CD4-positive, CD25-positive, alpha-beta regulatory T cell (primary cell): ENCODE measurements around the gene ADGRA1. TPM values are rescaled to one million over a fixed set of nuclear protein-coding genes. Genes with fewer than 3 reads are reported as not detected.
"Not testable (repeated sequence)": the region's sequence is repeated elsewhere in the genome, so short reads cannot be mapped to it uniquely, and the experiment has no call there.

Experiments used
- ATAC-seq, 2 donors: fragments of 150-1000 bp; cut with Tn5 transposase; one replicate each; pipeline ENCODE4 v1.10.0; 2021; ENCODE audit warnings: low read depth in 2 of 2, moderate number of reproducible peaks in 2 of 2, moderate library complexity in 1 of 2
- DNase-seq, 3 donors: peaks; one replicate each; pipeline versions ENCODE4 v3.0.0 to v3.0.0-alpha.2; 2012 to 2022; ENCODE audit warnings: mixed read lengths in 1 of 3
- H3K27ac ChIP-seq: one replicate; pipeline ENCODE4 v1.7.0; 2013; ENCODE audit warnings: mild to moderate bottlenecking, low read length; ENCODE audit not compliant: insufficient read depth, poor library complexity, severe bottlenecking
- H3K27me3 ChIP-seq: one replicate; pipeline ENCODE4 v1.7.0; 2013; ENCODE audit warnings: low read length; ENCODE audit not compliant: control insufficient read depth, insufficient read depth
- H3K36me3 ChIP-seq: one replicate; pipeline ENCODE4 v1.7.0; 2013; ENCODE audit warnings: mild to moderate bottlenecking, low read length, moderate library complexity; ENCODE audit not compliant: control insufficient read depth, insufficient read depth
- H3K4me1 ChIP-seq: 2 replicates; pipeline ENCODE4 v1.7.0; 2013; ENCODE audit warnings: mild to moderate bottlenecking, low read length; ENCODE audit not compliant: insufficient read depth, control insufficient read depth, poor library complexity, severe bottlenecking
- H3K4me3 ChIP-seq: one replicate; pipeline ENCODE4 v1.7.0; 2013; ENCODE audit warnings: low read depth, mild to moderate bottlenecking, low read length, moderate library complexity
- H3K9me3 ChIP-seq, 2 experiments: 1 replicate in 1 of 2; 2 replicates in 1 of 2; pipeline ENCODE4 v1.7.0; 2013; ENCODE audit warnings: low read length in 2 of 2, mild to moderate bottlenecking in 1 of 2, moderate library complexity in 1 of 2; ENCODE audit not compliant: control insufficient read depth in 2 of 2
- H3K27ac Mint-ChIP-seq, 3 donors: one replicate each; pipeline ENCODE4 v1.8.0; 2020 to 2022; ENCODE audit warnings: mild to moderate bottlenecking in 3 of 3, mixed read lengths in 3 of 3, moderate library complexity in 2 of 3
- H3K27me3 Mint-ChIP-seq: one replicate; pipeline ENCODE4 v1.8.0; 2022; ENCODE audit warnings: mild to moderate bottlenecking, mixed read lengths
- H3K36me3 Mint-ChIP-seq: one replicate; pipeline ENCODE4 v1.8.0; 2020; ENCODE audit warnings: mixed read lengths
- H3K4me1 Mint-ChIP-seq, 4 donors: one replicate each; pipeline ENCODE4 v1.8.0; 2020 to 2022; ENCODE audit warnings: mixed read lengths in 4 of 4, mild to moderate bottlenecking in 1 of 4
- H3K4me3 Mint-ChIP-seq, 4 donors: one replicate each; pipeline ENCODE4 v1.8.0; 2020 to 2022; ENCODE audit warnings: mild to moderate bottlenecking in 4 of 4, mixed read lengths in 4 of 4, moderate library complexity in 3 of 4
- H3K9me3 Mint-ChIP-seq, 7 donors: one replicate each; pipeline ENCODE4 v1.8.0; 2020 to 2022; ENCODE audit warnings: mixed read lengths in 7 of 7, mild to moderate bottlenecking in 3 of 7, moderate library complexity in 2 of 7
- polyA plus RNA-seq, 4 donors: library from polyadenylated mRNA; unstranded; fragments of 300-500 nt; fragmentation: Illumina TruSeq; gene quantifications; one replicate each; pipeline ENCODE4 v1.2.3, GENCODE V29; 2021
- total RNA-seq: library from RNA; stranded (reverse); gene quantifications from one replicate; pipeline ENCODE4 v1.2.3, GENCODE V29; 2022

Gene ADGRA1
- total and polyA plus RNA-seq, 5 donors from 2014 or later = not detected

DNA sequence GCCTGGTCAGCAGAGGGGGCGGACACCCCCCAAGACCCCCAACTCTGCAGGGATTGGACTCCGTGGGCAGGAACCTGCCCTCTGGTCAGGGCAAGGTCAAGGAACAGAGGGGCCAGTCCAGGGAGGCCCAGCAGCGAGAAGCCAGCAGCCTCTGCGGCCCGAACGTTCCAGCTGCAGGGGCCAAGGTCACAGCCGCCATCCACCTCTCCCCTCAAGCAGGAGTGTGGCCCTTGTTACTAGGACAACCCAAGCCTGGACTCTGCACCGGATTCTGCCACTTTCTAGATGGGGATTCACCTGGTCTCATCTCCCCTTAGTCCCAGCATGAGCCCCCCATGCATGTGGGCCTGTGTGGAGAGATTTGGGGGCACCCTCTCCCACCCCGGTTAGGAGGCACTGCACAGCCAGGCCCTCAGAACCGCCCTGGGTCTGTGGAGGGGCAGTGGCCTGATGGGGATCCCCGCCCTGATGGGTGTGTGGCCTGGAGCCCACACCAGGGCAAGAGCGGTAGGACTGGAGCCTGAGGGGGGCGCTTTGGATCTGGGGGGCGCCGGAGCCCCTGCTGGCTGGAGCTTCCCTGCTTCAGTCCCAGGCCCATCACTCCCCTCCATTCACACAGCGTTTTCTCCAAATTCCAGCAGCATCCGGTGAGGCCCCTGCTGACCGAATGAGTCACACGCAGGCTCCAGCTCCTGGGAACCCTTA lies 18.1 kb downstream of the ADGRA1 start:
- peaks cover 3% of the 10 kb centered on the region for H3K4me1 ChIP-seq
- no peak overlapping the region for H3K27ac ChIP-seq
- peaks cover 0 to 25% (median 5%) of the 10 kb centered on the region in 7 donors for H3K9me3 Mint-ChIP-seq
- H3K27me3 ChIP-seq = no peaks in the 10 kb centered on the region
- no peak overlapping the region for H3K27ac Mint-ChIP-seq
- H3K4me3 ChIP-seq = no peak overlapping the region
- no peak for ATAC-seq
- no peaks in the 10 kb centered on the region for H3K27me3 Mint-ChIP-seq
- H3K4me3 Mint-ChIP-seq = no peak overlapping the region
- peaks cover 0 to 4% (median 0%) of the 10 kb centered on the region in 4 donors for H3K4me1 Mint-ChIP-seq
- peaks cover 9 to 23% of the 10 kb centered on the region in 2 experiments for H3K9me3 ChIP-seq
- DNase-seq = no peak
- H3K36me3 ChIP-seq = no peaks in the 10 kb centered on the region
- H3K36me3 Mint-ChIP-seq = no peaks in the 10 kb centered on the region

GRCh38 chr10:133106516-133106915 lies 18.8 kb downstream of the ADGRA1 start:
- Histone ChIP-seq H3K4me1 (no peaks in the 10 kb centered on the region), H3K27me3 (no peaks in the 10 kb centered on the region), H3K4me3 (no peak overlapping the region), H3K9me3 (peaks cover 9 to 23% of the 10 kb centered on the region in 2 experiments), H3K27ac (no peak overlapping the region), H3K36me3 (no peaks in the 10 kb centered on the region)
- DNase-seq (no peak), ATAC-seq (no peak)
- H3K9me3 Mint-ChIP-seq = peaks cover 0 to 25% (median 5%) of the 10 kb centered on the region in 7 donors
- no peak overlapping the region for H3K27ac Mint-ChIP-seq
- H3K36me3 Mint-ChIP-seq = no peaks in the 10 kb centered on the region
- H3K4me3 Mint-ChIP-seq = no peak overlapping the region
- H3K27me3 Mint-ChIP-seq = no peaks in the 10 kb centered on the region
- H3K4me1 Mint-ChIP-seq = peaks cover 0 to 3% (median 0%) of the 10 kb centered on the region in 4 donors

- Histone ChIP-seq H3K36me3 (no peaks in the 10 kb centered on the region), H3K4me1 (no peaks in the 10 kb centered on the region), H3K27me3 (no peaks in the 10 kb centered on the region), H3K9me3 (peaks cover 9 to 23% of the 10 kb centered on the region in 2 experiments), H3K4me3 (no peak overlapping the region), H3K27ac (no peak overlapping the region)
- Mint-ChIP-seq H3K4me1 (no peaks in the 10 kb centered on the region), H3K27me3 (no peaks in the 10 kb centered on the region), H3K9me3 (peaks cover 0 to 25% (median 5%) of the 10 kb centered on the region in 7 donors), H3K4me3 (no peak overlapping the region), H3K36me3 (no peaks in the 10 kb centered on the region), H3K27ac (no peak overlapping the region)
- no peak for ATAC-seq
- no peak for DNase-seq
Observed at GRCh38 chr10:133107442-133107841, 19.7 kb downstream of the ADGRA1 start.

DNA sequence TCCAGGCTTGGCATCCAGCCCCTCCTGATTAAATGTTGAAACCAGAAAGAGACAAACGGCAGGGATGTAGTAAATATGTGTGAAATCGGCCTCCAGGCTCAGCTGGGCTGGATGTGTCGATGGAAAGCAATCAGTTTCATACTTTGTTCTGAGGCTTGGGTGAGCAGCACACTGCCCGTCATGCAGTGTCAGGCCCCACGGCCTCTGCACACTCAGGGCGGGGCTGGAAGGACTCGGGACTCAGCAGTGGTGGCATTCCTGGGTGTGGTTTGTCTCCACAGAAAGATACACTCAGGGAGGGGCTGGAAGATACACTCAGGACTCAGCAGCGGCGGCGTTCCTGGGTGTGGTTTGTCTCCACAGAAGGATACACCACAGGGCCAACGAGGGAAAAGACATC lies 22.0 kb downstream of the ADGRA1 start:
- H3K4me3 Mint-ChIP-seq = no peak overlapping the region
- no peak overlapping the region for H3K27ac Mint-ChIP-seq
- H3K36me3 Mint-ChIP-seq = no peaks in the 10 kb centered on the region
- no peaks in the 10 kb centered on the region for H3K36me3 ChIP-seq
- peaks cover 0 to 25% (median 5%) of the 10 kb centered on the region in 7 donors for H3K9me3 Mint-ChIP-seq
- ATAC-seq (no peak), DNase-seq (no peak)
- no peaks in the 10 kb centered on the region for H3K27me3 Mint-ChIP-seq
- no peaks in the 10 kb centered on the region for H3K4me1 Mint-ChIP-seq
- peaks cover 9 to 23% of the 10 kb centered on the region in 2 experiments for H3K9me3 ChIP-seq
- H3K4me1 ChIP-seq = no peaks in the 10 kb centered on the region
- H3K27ac ChIP-seq = no peak overlapping the region
- H3K4me3 ChIP-seq = no peak overlapping the region
- H3K27me3 ChIP-seq = no peaks in the 10 kb centered on the region

GRCh38 chr10:133110133-133110532 lies 22.4 kb downstream of the ADGRA1 start:
- peaks cover 0 to 25% (median 5%) of the 10 kb centered on the region in 7 donors for H3K9me3 Mint-ChIP-seq
- H3K27me3 ChIP-seq = no peaks in the 10 kb centered on the region

DNA sequence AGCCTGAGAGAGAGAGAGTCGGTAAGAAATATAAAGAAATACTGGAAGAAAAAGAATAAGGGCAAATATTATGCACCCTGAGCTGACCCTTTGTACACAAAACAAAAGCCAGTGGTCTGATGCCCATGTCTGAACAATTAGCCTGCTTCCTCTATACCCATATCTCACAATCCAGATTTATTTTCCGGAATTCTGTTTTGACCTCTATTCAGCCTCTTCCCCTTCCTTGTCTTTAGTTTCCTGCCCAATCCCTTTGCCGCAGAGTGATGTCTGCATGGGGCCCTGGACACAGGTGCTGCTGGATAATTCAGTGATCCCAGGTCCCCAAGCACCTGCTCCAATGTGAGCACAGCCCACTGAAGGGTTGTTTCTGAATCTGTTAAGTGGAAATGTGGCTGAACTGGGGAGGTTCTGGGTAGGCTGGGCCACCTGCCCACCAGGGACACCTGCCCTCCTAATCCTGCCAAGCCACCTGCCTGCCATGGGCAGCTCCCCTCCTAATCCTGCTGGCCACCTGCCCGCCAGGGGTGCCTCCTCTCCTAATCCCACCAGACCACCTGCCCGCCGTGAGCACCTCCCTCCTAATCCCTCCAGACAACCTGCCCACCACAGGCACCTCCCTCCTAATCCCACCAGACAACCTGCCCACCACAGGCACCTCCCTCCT lies 23.0 kb downstream of the ADGRA1 start:
- H3K4me3 Mint-ChIP-seq = no peak overlapping the region
- Histone ChIP-seq H3K27me3 (no peaks in the 10 kb centered on the region), H3K4me3 (no peak overlapping the region), H3K4me1 (no peaks in the 10 kb centered on the region), H3K27ac (no peak overlapping the region), H3K36me3 (no peaks in the 10 kb centered on the region), H3K9me3 (peaks cover 9 to 23% of the 10 kb centered on the region in 2 experiments)
- no peaks in the 10 kb centered on the region for H3K4me1 Mint-ChIP-seq
- DNase-seq (no peak), ATAC-seq (no peak)
- H3K9me3 Mint-ChIP-seq = peaks cover 0 to 25% (median 5%) of the 10 kb centered on the region in 7 donors
- H3K36me3 Mint-ChIP-seq = no peaks in the 10 kb centered on the region
- no peak overlapping the region for H3K27ac Mint-ChIP-seq
- no peaks in the 10 kb centered on the region for H3K27me3 Mint-ChIP-seq

More at GRCh38 chr10:133110133-133110532, 22.4 kb downstream of the ADGRA1 start:
- Histone ChIP-seq H3K27ac (no peak overlapping the region), H3K4me3 (no peak overlapping the region), H3K36me3 (no peaks in the 10 kb centered on the region), H3K9me3 (peaks cover 9 to 23% of the 10 kb centered on the region in 2 experiments), H3K4me1 (no peaks in the 10 kb centered on the region)
- DNase-seq = no peak
- no peak overlapping the region for H3K4me3 Mint-ChIP-seq
- H3K27ac Mint-ChIP-seq = no peak overlapping the region
- no peaks in the 10 kb centered on the region for H3K27me3 Mint-ChIP-seq
- no peak for ATAC-seq
- H3K4me1 Mint-ChIP-seq = no peaks in the 10 kb centered on the region
- H3K36me3 Mint-ChIP-seq = no peaks in the 10 kb centered on the region

DNA sequence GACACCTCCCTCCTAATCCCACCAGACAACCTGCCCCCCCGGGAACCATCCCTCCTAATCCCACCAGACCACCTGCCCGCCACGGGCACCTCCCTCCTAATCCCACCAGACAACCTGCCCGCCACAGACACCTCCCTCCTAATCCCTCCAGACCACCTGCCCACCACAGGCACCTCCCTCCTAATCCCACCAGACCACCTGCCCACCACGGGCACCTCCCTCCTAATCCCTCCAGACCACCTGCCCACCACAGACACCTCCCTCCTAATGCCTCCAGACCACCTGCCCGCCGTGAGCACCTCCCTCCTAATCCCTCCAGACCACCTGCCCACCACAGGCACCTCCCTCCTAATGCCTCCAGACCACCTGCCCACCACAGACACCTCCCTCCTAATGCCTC lies 23.9 kb downstream of the ADGRA1 start:
- not testable (repeated sequence) for ATAC-seq, H3K27me3 ChIP-seq, H3K4me1 ChIP-seq, H3K4me3 ChIP-seq, H3K27me3 Mint-ChIP-seq, H3K4me3 Mint-ChIP-seq, H3K4me1 Mint-ChIP-seq, H3K36me3 Mint-ChIP-seq, H3K36me3 ChIP-seq, DNase-seq, H3K27ac Mint-ChIP-seq, H3K27ac ChIP-seq
- peaks cover 9 to 18% of the 10 kb centered on the region in 2 experiments for H3K9me3 ChIP-seq
- peaks cover 0 to 25% (median 5%) of the 10 kb centered on the region in 7 donors for H3K9me3 Mint-ChIP-seq
